HUDEP-2 (cell line): ENCODE measurements around the gene ZNF785.
"Not testable (repeated sequence)": the region's sequence is repeated elsewhere in the genome, so short reads cannot be mapped to it uniquely, and the experiment has no call there.

Experiments
- DNase-seq, 76 experiments: peaks; one replicate each; lab custom pipeline; 2025; ENCODE audit not compliant: unreplicated experiment in 76 of 76; lab: John Stamatoyannopoulos, UW

Gene ZNF785

DNA sequence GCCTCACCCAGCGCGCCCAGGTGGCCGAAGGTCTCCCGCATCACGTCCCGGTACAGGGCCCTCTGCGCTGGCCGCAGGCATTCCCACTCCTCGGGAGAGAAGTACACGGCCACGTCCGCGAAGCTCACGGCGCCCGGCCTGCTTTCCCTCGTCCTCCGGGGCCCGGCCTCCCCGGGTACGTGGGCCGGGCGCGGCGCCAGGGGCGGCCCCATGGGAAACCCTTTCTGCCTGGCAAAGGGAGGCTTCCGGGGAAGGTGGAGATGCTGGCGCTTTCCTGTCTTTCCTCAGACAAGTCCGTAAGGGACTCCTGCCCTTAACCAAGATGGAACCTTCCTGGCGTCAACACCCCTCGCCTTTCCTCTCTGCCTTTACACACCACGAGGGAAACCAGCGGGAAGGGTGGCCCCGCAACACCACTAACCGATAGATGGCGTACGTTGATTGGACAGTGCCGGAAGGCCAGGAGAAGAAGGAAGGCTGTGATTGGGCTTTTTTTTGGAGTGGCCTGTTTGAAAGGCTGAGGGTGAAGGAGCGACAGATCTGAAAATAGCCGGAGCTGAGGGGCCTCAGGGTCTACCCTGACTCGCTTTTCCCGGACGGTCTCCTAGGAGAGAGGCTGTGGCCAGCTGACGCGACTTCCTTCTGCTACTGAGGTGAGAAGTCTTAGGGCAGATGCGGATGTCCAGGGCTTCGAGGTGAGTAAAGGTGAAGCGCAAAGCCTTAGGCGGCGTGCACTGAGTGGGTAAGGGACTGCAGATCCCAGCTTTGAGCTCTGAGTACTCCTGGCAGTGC, at the start of gene ZNF785:
ZNF785 (minus strand) TSS at position 298 of the 792 bp plus-strand sequence; CDS start at position 212, 86 bp downstream.
- peak in 74 of 76 experiments; percentile 74 to 98 (median 94) for DNase-seq

DNA sequence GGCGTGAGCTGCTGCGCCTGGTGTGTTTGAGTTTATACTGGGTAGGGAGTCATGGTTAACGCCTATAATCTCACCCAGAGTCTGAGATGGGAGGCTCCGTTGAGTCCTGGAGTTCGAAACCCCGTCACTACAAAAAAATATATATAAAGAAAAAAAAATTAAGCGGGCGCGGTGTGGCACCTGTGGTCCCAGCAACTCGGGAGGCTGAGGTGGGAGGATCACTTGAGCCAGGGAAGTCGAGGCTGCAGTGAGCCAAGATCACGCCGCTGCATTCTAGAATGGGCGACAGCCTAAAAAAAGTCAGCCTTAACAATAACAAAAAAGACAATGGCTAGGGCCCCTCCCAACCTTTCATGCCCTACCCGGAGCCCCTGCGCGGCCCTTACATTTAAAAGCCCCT, 48.0 kb upstream of the ZNF785 start:
- DNase-seq, result no peak

DNA sequence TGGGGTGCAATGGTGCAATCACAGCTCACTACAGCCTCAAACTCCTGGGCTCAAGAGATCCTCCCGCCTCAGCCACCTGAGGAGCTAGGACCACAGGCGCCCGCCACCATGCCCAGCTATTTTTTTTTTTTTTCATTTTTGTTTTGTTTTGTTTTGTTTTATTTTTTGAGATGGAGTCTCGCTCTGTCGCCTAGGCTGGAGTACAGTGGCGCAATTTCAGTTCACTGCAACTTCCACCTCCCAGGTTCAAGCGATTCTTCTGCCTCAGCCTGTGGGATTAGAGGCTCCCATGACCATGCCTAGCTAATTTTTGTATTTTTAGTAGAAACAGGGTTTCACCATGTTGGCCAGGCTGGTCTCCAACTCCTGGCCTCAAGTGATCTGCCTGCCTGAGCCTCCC, 47.0 kb upstream of the ZNF785 start:
- not testable (repeated sequence) for DNase-seq

DNA sequence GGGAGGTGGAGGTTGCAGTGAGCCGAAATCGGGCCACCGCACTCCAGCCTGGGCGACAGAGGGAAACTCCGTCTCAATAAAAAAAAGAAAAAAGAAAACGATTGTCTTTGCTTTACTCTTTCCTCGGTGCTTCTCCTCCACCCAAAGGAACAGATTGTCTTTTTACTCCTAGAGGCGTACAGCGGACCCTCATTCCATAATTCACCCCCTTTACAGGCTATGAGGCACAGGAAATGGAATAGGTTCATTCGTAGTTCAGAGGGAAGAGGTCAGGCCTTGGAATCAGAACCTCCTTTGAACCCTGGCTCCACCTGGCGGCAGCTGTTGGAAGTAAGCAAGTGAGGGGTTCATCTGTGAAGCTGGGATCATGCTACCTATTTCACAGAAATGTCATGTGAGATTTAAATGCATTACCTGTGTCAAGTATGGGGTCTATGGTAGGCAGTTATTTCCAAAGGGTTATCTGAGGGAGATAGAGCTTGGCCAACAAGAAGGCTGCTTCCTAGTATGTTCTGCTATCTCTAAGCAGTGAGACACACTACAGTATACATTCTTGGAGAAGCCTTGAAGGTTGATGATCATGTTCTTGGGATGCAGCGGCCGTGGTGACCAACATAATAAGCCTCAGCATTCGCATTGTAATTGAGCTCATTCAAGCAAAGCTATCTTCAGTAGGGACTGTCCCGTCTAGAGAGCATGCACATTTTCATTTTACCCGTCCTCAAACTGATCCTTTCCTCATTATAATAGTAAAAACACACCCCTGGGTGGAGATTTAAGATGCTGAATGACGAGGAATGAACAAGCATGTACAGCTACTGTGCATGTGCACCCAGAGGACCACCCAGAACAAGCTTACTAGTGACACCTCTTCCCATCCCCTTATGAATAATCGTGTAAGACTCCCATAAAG, 43.4 kb upstream of the ZNF785 start:
- DNase-seq, result peak in 63 of 76 experiments; percentile 9 to 86 (median 69)

DNA sequence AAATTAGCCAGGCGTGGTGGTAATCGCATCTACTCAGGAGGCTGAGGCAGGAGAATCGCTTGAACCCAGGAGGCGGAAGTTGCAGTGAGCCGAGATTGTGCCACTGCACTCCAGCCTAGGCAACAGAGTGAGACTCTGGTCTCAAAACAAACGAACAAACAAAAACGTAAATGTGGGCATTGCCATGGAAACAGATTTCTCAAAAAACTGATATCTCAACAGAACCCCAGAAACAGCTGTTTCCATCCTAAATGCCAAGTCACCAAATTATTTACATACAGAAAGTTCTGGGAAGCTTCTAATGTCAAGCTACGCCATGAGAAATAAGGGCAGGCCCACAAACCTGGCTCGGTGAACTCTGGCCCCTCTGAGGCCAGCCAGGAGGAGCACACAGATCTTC, 40.7 kb upstream of the ZNF785 start:
- no peak for DNase-seq

DNA sequence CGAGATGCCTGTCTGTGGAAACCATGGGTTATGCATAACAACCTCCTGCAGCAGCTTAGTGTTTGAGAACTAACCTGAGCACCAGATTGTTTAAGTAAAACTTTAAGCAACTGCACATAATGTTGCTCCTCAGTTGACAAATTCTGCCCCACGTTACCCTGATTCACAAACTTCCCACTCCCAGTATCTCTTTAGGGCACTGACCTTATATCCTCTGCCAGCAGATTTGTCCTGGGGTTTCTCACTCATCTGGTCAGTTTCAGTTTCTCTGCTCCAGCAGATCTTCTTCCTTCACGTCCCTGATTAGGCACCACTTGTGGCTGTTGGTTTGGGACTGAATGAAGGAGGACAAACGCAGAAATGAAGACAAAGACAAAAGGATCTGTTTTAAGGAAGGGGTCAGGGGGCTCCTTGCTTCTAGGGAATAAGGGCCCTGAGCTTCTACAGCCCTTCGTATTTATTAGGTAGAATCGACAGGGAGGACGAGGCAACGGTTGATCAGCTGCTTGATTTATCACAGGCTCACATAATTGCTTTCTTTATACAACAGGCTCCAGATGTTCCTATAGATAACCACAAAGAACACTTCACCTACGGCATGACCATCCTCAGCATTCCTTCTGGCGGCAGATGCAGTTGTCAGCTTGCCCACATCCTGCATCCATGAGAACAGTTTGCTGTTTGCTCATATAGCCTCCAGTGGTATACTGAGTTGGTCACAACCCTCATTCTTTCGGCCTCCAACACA, 38.2 kb upstream of the ZNF785 start:
- peak in 11 of 76 experiments; percentile 5 to 77 (median 45) for DNase-seq

DNA sequence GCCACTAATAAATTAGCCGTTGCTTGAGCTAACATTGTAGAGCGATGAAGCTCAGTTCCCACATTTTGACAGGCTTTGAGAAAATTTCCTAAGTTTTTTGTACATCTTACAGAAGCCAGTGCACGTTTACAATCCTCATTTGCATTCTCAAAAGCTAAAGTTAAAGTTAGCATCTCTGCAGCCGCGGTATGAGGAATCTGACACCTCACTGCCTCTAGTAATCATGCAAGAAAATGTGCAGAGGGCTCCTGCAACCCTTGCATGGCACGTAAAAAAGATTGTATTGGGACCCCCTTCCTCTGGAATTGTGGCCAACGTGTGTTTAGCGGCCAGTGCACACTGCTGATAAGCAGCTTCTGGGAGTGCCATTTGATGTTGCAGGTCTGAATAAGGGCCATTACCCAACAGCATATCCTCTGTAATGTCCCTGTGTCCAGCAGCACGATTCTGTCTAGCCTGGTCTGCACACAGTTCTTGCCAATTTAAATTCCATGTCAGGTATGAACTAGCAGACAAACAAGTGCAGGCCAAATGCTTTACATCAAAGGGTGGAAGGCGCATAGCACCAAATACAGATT, 37.0 kb upstream of the ZNF785 start:
- peak in 5 of 76 experiments; percentile 19 to 43 (median 24) for DNase-seq

DNA sequence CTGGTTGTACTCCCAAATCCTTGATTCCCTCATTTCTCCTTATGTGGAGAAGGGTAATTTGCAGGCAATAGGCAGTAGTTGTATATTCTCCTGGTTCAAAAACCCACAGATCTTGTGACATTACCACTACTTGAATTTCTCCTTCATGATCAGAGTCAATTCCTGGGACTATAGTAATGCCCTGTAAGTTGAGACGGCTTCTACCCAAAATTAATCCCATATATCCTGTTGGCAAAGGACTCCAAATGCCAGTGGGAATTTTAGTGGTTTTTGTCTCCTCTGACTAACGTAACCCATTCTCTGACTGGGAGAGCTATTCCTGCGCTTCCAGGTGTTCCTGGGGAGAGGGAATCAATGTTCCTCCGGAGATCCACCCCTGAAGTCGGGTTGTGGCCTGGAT, 36.3 kb upstream of the ZNF785 start:
- no peak for DNase-seq

DNA sequence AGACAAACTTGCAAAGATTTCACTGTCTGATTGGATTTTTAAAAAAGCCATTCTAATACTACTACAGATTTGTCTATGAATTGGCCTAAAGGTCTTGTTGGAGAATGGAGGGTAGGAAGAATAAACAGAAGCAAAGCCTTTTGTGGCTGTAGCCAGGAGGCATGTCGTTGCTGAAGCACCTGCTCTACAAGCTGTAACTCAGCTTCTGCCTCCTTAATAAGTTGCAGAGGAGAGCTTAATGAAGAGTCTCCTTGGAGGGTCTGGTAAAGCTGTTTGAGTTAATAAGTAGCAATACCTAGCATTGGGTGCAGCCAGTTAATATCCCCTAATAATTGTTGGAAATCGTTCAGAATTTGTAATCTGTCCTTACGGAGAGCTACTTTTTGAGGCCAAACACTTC, 34.7 kb upstream of the ZNF785 start:
- DNase-seq, result no peak

DNA sequence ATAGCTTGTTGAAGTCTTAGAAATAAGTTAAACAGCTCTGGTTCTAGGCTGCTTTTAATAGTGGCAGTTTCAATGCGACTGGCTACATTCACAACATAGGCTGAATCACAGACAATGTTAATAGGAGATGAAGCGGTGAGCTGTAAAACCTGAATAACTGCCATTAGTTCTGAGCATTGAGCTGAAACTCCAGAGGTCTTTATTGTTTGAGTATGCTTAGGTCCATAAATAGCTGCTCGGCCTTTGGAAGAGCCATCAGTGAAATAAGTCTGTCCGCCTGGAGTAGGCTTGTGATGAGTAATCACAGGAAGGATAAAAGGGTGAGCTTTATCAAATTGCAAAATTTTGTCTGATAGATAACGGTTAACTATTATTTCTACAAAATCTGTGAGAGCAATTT, 34.1 kb upstream of the ZNF785 start:
- no peak for DNase-seq

DNA sequence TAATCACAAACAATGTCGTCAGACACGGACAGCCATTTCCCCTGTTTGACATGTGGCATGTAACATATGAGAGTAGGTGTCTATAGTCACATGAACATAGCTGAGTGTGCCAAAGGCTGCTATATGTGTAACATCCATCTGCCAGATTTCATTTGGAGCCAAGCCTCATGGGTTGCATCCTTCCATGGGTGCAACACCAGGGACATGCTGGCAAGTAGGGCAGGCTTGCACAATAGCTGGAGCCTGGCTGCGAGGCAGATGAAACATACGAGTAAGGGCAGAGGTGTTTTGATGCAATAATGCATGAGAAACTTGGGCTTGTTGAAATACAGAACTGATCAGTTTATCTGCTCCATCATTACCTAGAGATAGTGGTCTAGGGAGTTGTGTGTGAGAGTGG, 33.7 kb upstream of the ZNF785 start:
- DNase-seq, result no peak

DNA sequence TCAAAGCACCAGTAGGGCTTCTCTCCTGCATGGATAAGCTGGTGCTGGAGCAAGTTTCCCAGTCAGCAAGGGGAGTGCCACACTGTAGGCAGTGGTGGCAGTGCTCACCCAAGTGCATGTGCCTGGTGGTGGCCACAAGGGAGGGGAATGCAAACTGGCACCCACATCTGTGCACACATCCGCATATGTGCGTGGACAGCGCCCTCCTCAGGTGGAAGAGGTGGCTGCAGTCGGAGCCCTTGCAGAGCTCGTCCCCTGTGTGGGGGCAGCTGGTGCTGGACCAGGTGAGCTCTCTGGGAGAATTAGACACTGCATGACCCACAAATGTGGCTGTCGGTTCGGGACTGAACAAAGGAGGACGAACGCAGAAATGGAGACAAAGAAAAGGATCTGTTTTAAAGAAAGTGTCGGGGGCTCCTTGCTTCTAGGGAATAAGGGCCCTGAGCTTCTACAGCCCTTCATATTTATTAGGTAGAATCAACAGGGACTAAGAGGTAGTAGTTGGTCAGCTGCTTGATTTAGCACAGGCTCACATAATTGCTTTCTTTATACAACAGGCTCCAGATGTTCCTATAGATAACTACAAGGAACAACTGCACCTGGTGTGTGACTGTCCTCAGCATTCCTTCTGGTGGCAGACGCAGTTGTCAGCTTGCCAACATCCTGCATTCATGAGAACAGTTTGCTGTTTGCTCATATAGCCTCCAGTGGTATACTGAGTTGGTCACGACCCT, 30.0 kb upstream of the ZNF785 start:
- peak in 46 of 76 experiments; percentile 2 to 65 (median 29) for DNase-seq

DNA sequence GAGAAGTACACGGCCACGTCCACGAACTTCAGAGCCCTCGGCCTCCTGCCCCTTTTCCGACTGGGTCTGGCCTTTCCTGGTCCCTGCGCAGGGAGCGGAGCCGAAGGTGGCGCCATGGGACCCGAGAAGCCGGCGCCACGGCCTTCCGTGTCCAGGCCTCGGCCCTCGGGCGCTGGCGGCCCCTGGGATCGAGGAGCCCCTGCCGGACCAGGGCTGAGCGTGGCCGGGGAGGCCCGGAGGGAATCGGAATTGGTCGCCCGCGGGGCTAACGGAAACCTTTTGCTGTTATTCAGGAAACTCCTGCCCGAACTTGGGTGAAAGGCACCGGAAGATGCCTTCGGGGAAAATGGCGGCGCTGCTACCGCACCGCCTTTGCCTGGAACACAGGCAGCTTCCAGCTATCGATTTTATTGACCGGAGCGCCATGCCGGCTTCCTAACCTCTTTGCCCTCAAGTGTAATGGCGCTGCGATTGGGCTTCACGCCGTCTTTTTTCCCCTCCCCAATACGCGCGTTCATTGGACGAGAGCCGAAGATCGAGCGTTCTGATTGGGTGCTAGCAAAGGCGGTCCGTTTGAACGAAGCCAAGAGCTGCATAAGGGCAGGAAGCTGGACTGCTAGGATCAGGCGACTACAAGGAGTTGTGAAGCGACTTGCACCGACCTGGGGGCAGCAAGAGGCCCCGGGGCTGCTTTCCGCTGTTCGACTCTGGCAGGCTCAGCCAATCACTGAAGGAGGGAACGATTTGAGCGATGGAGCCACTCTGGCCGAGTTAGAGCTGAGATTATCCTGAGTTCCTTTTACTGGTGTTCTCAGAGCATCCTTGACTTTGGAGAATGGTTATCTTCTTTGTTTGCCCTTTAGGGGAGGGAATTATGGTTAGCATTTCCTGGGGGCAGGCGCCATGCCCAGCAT, 24.7 kb upstream of the ZNF785 start, which contains the start of gene ZNF689:
ZNF689 (minus strand) TSS at position 464 of the 914 bp plus-strand sequence; CDS start at position 116, 348 bp downstream.
- DNase-seq, result peak in 75 of 76 experiments; percentile 35 to 98 (median 93)

DNA sequence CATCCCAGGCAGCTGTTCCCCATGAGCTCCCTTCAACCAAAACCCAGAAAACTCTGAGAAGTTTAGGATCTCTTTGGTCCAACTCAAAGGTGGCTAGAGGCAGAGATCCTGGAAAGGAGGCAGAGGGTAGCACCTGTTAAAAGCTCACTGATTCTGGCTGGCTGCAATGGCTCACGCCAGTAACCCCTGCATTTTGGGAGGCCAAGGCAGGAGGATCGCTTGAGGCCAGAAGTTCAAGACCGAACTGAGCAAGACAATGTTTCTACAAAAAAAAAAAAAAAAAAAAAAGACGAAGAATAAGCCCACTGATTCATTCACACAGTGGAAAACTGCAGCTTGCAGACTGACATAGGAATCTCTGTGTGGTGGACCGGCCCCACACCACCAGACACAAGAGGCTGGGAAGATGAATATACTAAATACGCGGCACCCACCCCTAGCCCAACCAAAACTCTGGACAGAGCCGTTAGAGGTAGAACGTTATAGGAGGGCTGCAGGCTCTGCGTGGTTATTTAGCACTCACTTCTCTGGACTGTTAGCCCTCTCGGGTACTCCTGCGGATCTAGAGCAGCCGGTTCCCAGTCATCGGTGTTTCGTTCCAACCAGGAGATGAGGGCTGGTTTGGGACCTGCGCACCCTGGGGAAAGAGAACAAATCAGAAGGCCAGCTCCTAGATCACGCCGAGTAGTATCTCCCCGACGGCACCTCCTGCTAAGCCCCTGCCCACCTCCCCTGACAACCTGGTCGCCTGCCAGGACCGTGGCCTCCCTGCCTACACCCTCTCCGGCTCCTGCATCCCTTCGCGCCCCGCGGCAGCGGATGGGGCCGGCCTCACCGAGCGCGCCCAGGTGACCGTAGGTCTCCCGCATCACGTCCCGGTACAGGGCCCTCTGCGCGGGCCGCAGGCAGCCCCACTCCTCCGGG, 23.8 kb upstream of the ZNF785 start:
- peak in 56 of 76 experiments; percentile 9 to 76 (median 46) for DNase-seq

DNA sequence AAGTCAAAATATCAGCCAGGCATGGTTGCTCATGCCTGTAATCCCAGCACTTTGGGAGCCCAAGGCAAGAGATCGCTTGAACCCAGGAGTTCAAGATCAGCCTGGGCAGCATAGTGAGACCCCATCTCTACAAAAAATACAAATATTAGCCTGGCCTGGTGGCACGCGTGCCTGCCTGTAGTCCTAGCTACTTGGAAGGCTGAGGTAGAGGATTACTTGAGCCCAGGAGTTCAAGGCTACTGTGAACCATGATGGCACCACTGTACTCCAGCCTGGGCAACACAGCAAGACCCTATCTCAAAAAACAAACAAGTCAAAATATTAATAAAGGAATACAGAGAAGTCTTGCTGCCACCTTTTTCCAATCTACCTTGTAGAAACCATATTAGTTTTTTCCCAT, 20.5 kb upstream of the ZNF785 start:
- DNase-seq, result no peak

DNA sequence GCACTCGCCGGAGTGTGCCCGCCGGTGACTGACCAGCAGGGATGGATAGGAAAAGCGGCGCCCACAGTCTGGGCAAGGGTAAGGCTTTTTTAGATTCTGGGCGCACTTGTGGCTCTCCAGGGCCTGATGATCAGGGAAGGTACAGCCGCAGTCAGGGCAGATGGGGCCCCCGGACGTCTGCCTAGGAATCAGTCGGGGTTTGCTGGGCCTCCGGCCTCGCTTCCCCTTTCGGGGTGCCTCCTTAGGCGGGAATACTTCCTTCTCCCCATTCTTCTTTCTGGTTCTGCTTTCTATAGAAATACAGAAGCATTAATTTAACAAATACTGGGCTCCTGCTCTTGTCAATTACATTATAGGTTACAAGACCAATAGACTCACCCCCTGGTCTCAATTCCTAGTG, 19.7 kb upstream of the ZNF785 start:
- no peak for DNase-seq

DNA sequence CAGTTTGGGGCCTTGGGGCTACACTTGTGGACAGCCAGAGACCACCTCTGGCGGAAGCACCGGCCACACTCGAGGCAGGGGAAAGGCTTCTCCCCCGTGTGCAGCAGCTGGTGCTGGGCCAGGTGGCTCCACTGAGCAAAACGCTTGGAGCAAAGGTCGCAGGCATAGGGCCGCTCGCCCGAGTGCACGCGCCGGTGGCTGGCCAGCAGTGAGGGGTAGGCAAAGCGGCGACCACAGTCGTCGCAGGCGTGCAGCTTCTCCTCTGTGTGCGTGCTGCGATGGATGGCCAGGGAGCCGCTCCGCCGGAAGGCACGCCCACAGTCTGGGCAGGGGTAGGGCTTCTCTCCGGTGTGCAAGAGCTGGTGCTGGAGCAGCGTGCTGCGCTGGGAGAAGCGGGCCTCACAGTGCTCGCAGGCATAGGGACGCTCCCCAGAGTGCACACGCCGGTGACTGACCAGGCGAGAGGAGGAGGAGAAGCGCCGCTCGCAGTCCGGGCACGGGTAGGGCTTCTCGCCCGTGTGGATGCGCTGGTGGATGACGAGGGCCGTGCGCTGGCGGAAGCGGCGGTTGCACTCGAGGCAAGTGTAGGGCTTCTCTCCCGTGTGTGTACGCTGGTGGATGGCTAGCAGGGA, 18.9 kb upstream of the ZNF785 start:
- no peak for DNase-seq
